ENCODE results near the gene B3GNT7. TPM values are rescaled to one million over a fixed set of nuclear protein-coding genes. Genes with fewer than 3 reads are reported as not detected.

B3GNT7 gene
- total and polyA plus RNA-seq, 4 donors = 0.74 to 1.7 (median 1.0) TPM

- TF ChIP-seq, protein P1, sequence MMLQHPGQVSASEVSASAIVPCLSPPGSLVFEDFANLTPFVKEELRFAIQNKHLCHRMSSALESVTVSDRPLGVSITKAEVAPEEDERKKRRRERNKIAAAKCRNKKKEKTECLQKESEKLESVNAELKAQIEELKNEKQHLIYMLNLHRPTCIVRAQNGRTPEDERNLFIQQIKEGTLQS (IDR thresholded peaks at IDR 0.05) = no peak
- no peak for TF ChIP-seq SP1 (IDR thresholded peaks at IDR 0.05)
- no peak for TF ChIP-seq EGR1 (IDR thresholded peaks at IDR 0.05; ENCODE audit: low read depth in 2 of 2)
- no peak for TF ChIP-seq NR2F2 (IDR thresholded peaks at IDR 0.05)
- TF ChIP-seq FOXA1 (IDR thresholded peaks at IDR 0.05) = no peak
These were observed 17.3 kb upstream of the B3GNT7 start (continued) for GRCh38 chr2:231378026-231378722.

- Histone ChIP-seq H3K4me1 (ENCODE audit: control insufficient read depth in 4 of 4, insufficient read depth in 4 of 4, low read length in 3 of 4) (no peaks in the 10 kb centered on the region), H3K4me3 (ENCODE audit: low read depth in 1 of 3, low read length in 3 of 3) (no peak overlapping the region), H3K27ac (ENCODE audit: low read depth in 1 of 2, low read length in 2 of 2) (no peak overlapping the region), H3K9ac (ENCODE audit: low read depth in 1 of 2, low read length in 2 of 2) (no peak overlapping the region), H3K36me3 (ENCODE audit: control insufficient read depth in 4 of 4, insufficient read depth in 3 of 4, low read depth in 1 of 4, low read length in 3 of 4) (no peaks in the 10 kb centered on the region), H3K27me3 (ENCODE audit: control insufficient read depth in 4 of 4, insufficient read depth in 4 of 4, low read length in 3 of 4) (no peaks in the 10 kb centered on the region), H3K9me3 (ENCODE audit: control insufficient read depth in 4 of 4, low read length in 3 of 4) (no peaks in the 10 kb centered on the region)
- 86% methylated on average over 21 of the region's 21 CpGs for WGBS
- no peak for DNase-seq (ENCODE audit: low spot score)
- no peak for TF ChIP-seq YY1 (IDR thresholded peaks at IDR 0.05)
- no peak for TF ChIP-seq SP1 (IDR thresholded peaks at IDR 0.05)
- TF ChIP-seq MAX (IDR thresholded peaks at IDR 0.05) = no peak
- TF ChIP-seq HNF4A (conservative IDR thresholded peaks at IDR 0.05) = no peak
- TF ChIP-seq, protein P2, sequence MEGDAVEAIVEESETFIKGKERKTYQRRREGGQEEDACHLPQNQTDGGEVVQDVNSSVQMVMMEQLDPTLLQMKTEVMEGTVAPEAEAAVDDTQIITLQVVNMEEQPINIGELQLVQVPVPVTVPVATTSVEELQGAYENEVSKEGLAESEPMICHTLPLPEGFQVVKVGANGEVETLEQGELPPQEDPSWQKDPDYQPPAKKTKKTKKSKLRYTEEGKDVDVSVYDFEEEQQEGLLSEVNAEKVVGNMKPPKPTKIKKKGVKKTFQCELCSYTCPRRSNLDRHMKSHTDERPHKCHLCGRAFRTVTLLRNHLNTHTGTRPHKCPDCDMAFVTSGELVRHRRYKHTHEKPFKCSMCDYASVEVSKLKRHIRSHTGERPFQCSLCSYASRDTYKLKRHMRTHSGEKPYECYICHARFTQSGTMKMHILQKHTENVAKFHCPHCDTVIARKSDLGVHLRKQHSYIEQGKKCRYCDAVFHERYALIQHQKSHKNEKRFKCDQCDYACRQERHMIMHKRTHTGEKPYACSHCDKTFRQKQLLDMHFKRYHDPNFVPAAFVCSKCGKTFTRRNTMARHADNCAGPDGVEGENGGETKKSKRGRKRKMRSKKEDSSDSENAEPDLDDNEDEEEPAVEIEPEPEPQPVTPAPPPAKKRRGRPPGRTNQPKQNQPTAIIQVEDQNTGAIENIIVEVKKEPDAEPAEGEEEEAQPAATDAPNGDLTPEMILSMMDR (IDR thresholded peaks at IDR 0.05; ENCODE audit: low read depth, low read length, missing input control) = no peak
- TF ChIP-seq FOXA1 (IDR thresholded peaks at IDR 0.05) = no peak
- no peak for TF ChIP-seq JUND (IDR thresholded peaks at IDR 0.05)
- no peak for TF ChIP-seq GABPA (IDR thresholded peaks at IDR 0.05 in 1 of 2, conservative IDR thresholded peaks at IDR 0.05 in 1 of 2)
- TF ChIP-seq, protein P3, sequence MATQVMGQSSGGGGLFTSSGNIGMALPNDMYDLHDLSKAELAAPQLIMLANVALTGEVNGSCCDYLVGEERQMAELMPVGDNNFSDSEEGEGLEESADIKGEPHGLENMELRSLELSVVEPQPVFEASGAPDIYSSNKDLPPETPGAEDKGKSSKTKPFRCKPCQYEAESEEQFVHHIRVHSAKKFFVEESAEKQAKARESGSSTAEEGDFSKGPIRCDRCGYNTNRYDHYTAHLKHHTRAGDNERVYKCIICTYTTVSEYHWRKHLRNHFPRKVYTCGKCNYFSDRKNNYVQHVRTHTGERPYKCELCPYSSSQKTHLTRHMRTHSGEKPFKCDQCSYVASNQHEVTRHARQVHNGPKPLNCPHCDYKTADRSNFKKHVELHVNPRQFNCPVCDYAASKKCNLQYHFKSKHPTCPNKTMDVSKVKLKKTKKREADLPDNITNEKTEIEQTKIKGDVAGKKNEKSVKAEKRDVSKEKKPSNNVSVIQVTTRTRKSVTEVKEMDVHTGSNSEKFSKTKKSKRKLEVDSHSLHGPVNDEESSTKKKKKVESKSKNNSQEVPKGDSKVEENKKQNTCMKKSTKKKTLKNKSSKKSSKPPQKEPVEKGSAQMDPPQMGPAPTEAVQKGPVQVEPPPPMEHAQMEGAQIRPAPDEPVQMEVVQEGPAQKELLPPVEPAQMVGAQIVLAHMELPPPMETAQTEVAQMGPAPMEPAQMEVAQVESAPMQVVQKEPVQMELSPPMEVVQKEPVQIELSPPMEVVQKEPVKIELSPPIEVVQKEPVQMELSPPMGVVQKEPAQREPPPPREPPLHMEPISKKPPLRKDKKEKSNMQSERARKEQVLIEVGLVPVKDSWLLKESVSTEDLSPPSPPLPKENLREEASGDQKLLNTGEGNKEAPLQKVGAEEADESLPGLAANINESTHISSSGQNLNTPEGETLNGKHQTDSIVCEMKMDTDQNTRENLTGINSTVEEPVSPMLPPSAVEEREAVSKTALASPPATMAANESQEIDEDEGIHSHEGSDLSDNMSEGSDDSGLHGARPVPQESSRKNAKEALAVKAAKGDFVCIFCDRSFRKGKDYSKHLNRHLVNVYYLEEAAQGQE (IDR thresholded peaks at IDR 0.05) = no peak
- TF ChIP-seq, protein P4, sequence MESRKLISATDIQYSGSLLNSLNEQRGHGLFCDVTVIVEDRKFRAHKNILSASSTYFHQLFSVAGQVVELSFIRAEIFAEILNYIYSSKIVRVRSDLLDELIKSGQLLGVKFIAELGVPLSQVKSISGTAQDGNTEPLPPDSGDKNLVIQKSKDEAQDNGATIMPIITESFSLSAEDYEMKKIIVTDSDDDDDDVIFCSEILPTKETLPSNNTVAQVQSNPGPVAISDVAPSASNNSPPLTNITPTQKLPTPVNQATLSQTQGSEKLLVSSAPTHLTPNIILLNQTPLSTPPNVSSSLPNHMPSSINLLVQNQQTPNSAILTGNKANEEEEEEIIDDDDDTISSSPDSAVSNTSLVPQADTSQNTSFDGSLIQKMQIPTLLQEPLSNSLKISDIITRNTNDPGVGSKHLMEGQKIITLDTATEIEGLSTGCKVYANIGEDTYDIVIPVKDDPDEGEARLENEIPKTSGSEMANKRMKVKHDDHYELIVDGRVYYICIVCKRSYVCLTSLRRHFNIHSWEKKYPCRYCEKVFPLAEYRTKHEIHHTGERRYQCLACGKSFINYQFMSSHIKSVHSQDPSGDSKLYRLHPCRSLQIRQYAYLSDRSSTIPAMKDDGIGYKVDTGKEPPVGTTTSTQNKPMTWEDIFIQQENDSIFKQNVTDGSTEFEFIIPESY (IDR thresholded peaks at IDR 0.05) = no peak
- TF ChIP-seq RXRA (IDR thresholded peaks at IDR 0.05) = no peak
- no peak for TF ChIP-seq FOXA2 (IDR thresholded peaks at IDR 0.05)
- TF ChIP-seq HNF4G (IDR thresholded peaks at IDR 0.05) = no peak
- TF ChIP-seq RAD21 (IDR thresholded peaks at IDR 0.05) = no peak
- no peak for TF ChIP-seq EGR1 (IDR thresholded peaks at IDR 0.05; ENCODE audit: low read depth in 2 of 2)
- no peak for TF ChIP-seq NR2F2 (IDR thresholded peaks at IDR 0.05)
These were observed 16.0 kb upstream of the B3GNT7 start for GRCh38 chr2:231379266-231380215.

Measured in liver (tissue), 9 donors.